GM23338 (cell line): ENCODE measurements around the gene DNAJC8. TPM values are rescaled to one million over a fixed set of nuclear protein-coding genes. Genes with fewer than 3 reads are reported as not detected.

Source experiments
- ATAC-seq: fragments of 200-7000 bp; cut with Tn5 transposase; 3 replicates; pipeline ENCODE4 v1.9.1; 2020
- DNase-seq: peaks from one replicate; pipeline ENCODE4 v3.0.0-alpha.2; 2015; ENCODE audit warnings: low spot score
- H2AFZ ChIP-seq: fragments of 200-600 bp; sonication (generic); 2 replicates; pipeline ENCODE4 v1.8.0; 2016; ENCODE audit warnings: antibody characterized with exemption, mild to moderate bottlenecking, moderate library complexity
- H3F3A ChIP-seq: fragments of 200-600 bp; sonication (generic); replicated peaks from 2 replicates; pipeline ENCODE4 v1.8.0; 2017; ENCODE audit warnings: antibody characterized with exemption, mixed run types, low read depth
- H3K27ac ChIP-seq: fragments of 200-600 bp; sonication (generic); 2 replicates; pipeline ENCODE4 v1.6.1; 2016; ENCODE audit warnings: low read depth
- H3K27me3 ChIP-seq: fragments of 200-600 bp; sonication (generic); 2 replicates; pipeline ENCODE4 v1.8.0; 2016; ENCODE audit warnings: mild to moderate bottlenecking, mixed run types, moderate library complexity; ENCODE audit not compliant: insufficient read depth
- H3K36me3 ChIP-seq: fragments of 200-600 bp; sonication (generic); 2 replicates; pipeline ENCODE4 v1.8.0; 2016; ENCODE audit warnings: mild to moderate bottlenecking; ENCODE audit not compliant: insufficient read depth
- H3K4me1 ChIP-seq: fragments of 200-600 bp; sonication (generic); 2 replicates; pipeline ENCODE4 v1.8.0; 2016; ENCODE audit warnings: mild to moderate bottlenecking, moderate library complexity; ENCODE audit not compliant: insufficient read depth
- H3K4me2 ChIP-seq: fragments of 200-600 bp; sonication (generic); 2 replicates; pipeline ENCODE4 v1.7.1; 2017; ENCODE audit warnings: mixed run types
- H3K4me3 ChIP-seq: fragments of 200-600 bp; sonication (generic); 2 replicates; pipeline ENCODE4 v1.6.1; 2016; ENCODE audit warnings: mixed run types
- H3K79me2 ChIP-seq: fragments of 200-600 bp; sonication (generic); replicated peaks from 2 replicates; pipeline ENCODE4 v1.8.0; 2017; ENCODE audit warnings: mild to moderate bottlenecking; ENCODE audit not compliant: insufficient read depth
- H3K9me2 ChIP-seq: fragments of 200-600 bp; sonication (generic); 2 replicates; pipeline ENCODE4 v1.8.0; 2017; ENCODE audit not compliant: insufficient read depth
- H4K20me1 ChIP-seq: fragments of 200-600 bp; sonication (generic); replicated peaks from 2 replicates; pipeline ENCODE4 v1.8.0; 2017; ENCODE audit warnings: mild to moderate bottlenecking; ENCODE audit not compliant: insufficient read depth
- H3K27ac Mint-ChIP-seq: 2 replicates; pipeline ENCODE4 v1.8.0; 2020; ENCODE audit warnings: inconsistent platforms, mild to moderate bottlenecking, moderate library complexity, mixed read lengths
- H3K27me3 Mint-ChIP-seq: 3 replicates; pipeline ENCODE4 v1.8.0; 2022; ENCODE audit warnings: low read depth, mild to moderate bottlenecking, moderate library complexity, mixed read lengths, inconsistent platforms; ENCODE audit not compliant: insufficient read depth, poor library complexity
- H3K36me3 Mint-ChIP-seq: 3 replicates; pipeline ENCODE4 v1.8.0; 2021; ENCODE audit warnings: low read depth, mild to moderate bottlenecking, inconsistent platforms, moderate library complexity, mixed read lengths
- H3K4me1 Mint-ChIP-seq: 3 replicates; pipeline ENCODE4 v1.8.0; 2020; ENCODE audit warnings: mild to moderate bottlenecking, inconsistent platforms, mixed read lengths
- H3K4me3 Mint-ChIP-seq: 3 replicates; pipeline ENCODE4 v1.8.0; 2021; ENCODE audit warnings: moderate library complexity, mild to moderate bottlenecking, inconsistent platforms, mixed read lengths
- H3K9me3 Mint-ChIP-seq: 3 replicates; pipeline ENCODE4 v1.8.0; 2020; ENCODE audit warnings: moderate library complexity, mild to moderate bottlenecking, inconsistent platforms, mixed read lengths
- CREB1 ChIP-seq: fragments of 250-450 bp; sonication (Bioruptor Pico); IDR thresholded peaks from 2 replicates; pipeline ENCODE4 v1.5.0; 2020; ENCODE audit warnings: low read depth, mild to moderate bottlenecking, moderate library complexity
- ETS1 ChIP-seq: IDR thresholded peaks from 2 replicates; pipeline ENCODE4 v1.6.1; 2016; ENCODE audit warnings: antibody characterized with exemption
- EZH2 ChIP-seq: fragments of 200-600 bp; sonication (generic); IDR thresholded peaks from one replicate; pipeline ENCODE4 v1.8.0; 2017; ENCODE audit warnings: antibody characterized with exemption, mild to moderate bottlenecking, low read depth; ENCODE audit not compliant: unreplicated experiment
- EZH2phosphoT487 ChIP-seq: fragments of 200-600 bp; sonication (generic); IDR thresholded peaks from one replicate; pipeline ENCODE4 v1.8.1; 2018; ENCODE audit warnings: antibody characterized with exemption; ENCODE audit not compliant: unreplicated experiment
- POLR2AphosphoS5 ChIP-seq: IDR thresholded peaks from 2 replicates; pipeline ENCODE4 v1.6.1; 2016; ENCODE audit warnings: antibody characterized with exemption, low read depth
- REST ChIP-seq: IDR thresholded peaks from one replicate; pipeline ENCODE4 v1.6.1; 2018; ENCODE audit warnings: antibody characterized with exemption; ENCODE audit not compliant: unreplicated experiment
- STAT1 ChIP-seq: IDR thresholded peaks from one replicate; pipeline ENCODE4 v1.6.1; 2016; ENCODE audit warnings: antibody characterized with exemption; ENCODE audit not compliant: unreplicated experiment
- ZNF114 ChIP-seq: fragments of 250-450 bp; sonication (Bioruptor Pico); IDR thresholded peaks from 2 replicates; pipeline ENCODE4 v1.5.0; 2020; ENCODE audit warnings: mild to moderate bottlenecking, moderate library complexity
- ZNF331 ChIP-seq: fragments of 250-450 bp; sonication (Bioruptor Pico); IDR thresholded peaks from 2 replicates; pipeline ENCODE4 v1.5.0; 2020; ENCODE audit warnings: low read depth, mild to moderate bottlenecking, moderate library complexity
- ZNF462 ChIP-seq: fragments of 250-450 bp; sonication (Bioruptor Pico); IDR thresholded peaks from 2 replicates; pipeline ENCODE4 v1.5.0; 2020; ENCODE audit warnings: mild to moderate bottlenecking, moderate library complexity
- polyA plus RNA-seq: library from polyadenylated mRNA; unstranded; fragments of >200 nt; fragmentation: Nextera tagmentation; extraction: Ambion mirVana; gene quantifications from 2 replicates; pipeline ENCODE4 v1.2.1, GENCODE V29; 2016
- total RNA-seq: library from RNA; depleted of rRNA; stranded (reverse); fragments of >200 nt; shearing (Covaris generic); gene quantifications from 2 replicates; pipeline ENCODE4 v1.2.3, GENCODE V29; 2014

DNAJC8 gene
- total and polyA plus RNA-seq, 2 experiments from 2014 or later = 67.3 to 210 TPM

GRCh38 chr1:28236656-28237322, 4.0 kb upstream of the DNAJC8 start:
- no peak overlapping the region for H3K4me3 Mint-ChIP-seq
- H3K36me3 Mint-ChIP-seq = peaks cover 12% of the 10 kb centered on the region
- Histone ChIP-seq H3K4me3 (peak overlapping the region; percentile 85), H3K4me1 (peaks cover 18% of the 10 kb centered on the region), H3F3A (peaks cover 4% of the 10 kb centered on the region; the same call in 1 of the 2 replicates), H3K9me2 (no peaks in the 10 kb centered on the region), H2AFZ (no peak overlapping the region), H3K4me2 (peak overlapping the region; percentile 87), H3K27ac (no peak overlapping the region), H3K36me3 (no peaks in the 10 kb centered on the region), H4K20me1 (0 out of 2 replicates have a peak, but pooled peaks cover 13% of the 10 kb centered on the region), H3K27me3 (no peaks in the 10 kb centered on the region), H3K79me2 (peaks cover 29% of the 10 kb centered on the region)
- H3K9me3 Mint-ChIP-seq = peaks cover 3% of the 10 kb centered on the region; the same call in 1 of the 3 replicates
- peaks cover 4% of the 10 kb centered on the region; the same call in 2 of the 3 replicates for H3K4me1 Mint-ChIP-seq
- ATAC-seq (peak; percentile 6), DNase-seq (peak; percentile 31)
- H3K27ac Mint-ChIP-seq = no peak overlapping the region
- no peak for TF ChIP-seq EZH2
- no peak for TF ChIP-seq ZNF114 (CRISPR knock-in tag)
- no peak for TF ChIP-seq CREB1 (CRISPR knock-in tag)
- TF ChIP-seq ZNF462 (CRISPR knock-in tag) = no peak
- TF ChIP-seq ETS1 = no peak
- no peak for TF ChIP-seq ZNF331 (CRISPR knock-in tag)
- TF ChIP-seq STAT1 = no peak
- TF ChIP-seq POLR2AphosphoS5 = no peak; the same call in 1 of the 2 replicates
- no peak for TF ChIP-seq REST
- no peak for TF ChIP-seq EZH2phosphoT487
- H3K27me3 Mint-ChIP-seq = peaks cover 10% of the 10 kb centered on the region
